Measurements from ENCODE around the gene LBR.

DNA sequence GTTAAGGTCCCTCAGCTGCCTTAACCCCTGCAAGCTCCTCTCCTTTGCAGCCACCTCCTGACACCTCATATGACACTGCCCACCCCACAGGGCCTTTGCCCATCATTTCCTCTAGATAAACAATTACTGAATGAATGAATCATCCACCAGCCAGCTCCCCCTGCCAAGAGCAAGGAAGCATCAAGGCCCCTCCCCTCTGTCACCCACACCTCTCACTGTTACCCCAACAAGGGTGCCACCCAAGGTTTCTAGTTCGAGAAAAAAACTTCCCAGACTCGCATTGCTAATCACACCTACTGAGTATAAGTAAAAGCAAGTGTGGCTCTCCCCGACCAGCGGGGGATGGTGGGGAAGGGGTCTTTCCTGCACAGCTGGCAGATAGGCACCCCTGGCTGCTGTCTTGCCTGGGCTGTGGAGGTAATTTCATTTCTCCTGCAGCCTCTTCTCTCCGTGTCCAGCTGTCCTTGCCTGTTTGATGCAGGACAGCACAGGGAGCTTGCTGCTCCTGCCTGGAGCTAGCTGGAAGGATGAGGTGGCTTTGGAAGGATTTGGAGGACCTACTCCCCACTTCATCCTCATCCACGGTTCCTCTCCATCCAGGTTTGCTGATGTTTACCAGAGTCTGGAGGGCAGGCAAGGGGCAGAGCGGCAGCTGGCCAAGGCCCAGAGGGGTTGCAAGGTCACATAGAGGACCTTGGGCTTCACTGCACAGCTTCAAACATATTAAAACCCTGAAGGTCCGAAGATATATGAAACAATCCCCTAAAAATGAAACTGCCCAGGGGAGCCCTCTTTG lies 33.1 kb upstream of the LBR start:
- no peak for TF ChIP-seq EZH2 (IDR thresholded peaks at IDR 0.05)
- TF ChIP-seq POLR2AphosphoS5 (IDR thresholded peaks at IDR 0.05; ENCODE audit: borderline replicate concordance, low read depth, low read length): no peak
